Ovary (tissue), 9 donors: ENCODE results near the gene PIGO. TPM values are rescaled to one million over a fixed set of nuclear protein-coding genes. Genes with fewer than 3 reads are reported as not detected.

Experiments used
- DNase-seq, 5 donors: peaks; one replicate each; pipeline ENCODE4 v3.0.0-alpha.2; 2019 to 2020
- H3K27ac ChIP-seq, 2 donors: fragments of 200-600 bp; one replicate each; pipeline versions ENCODE4 v1.5.1 to v1.8.0; 2019 to 2022
- H3K27me3 ChIP-seq: fragments of 200-600 bp; one replicate; pipeline ENCODE4 v1.8.0; 2022
- H3K36me3 ChIP-seq: fragments of 200-600 bp; sonication (generic); one replicate; pipeline ENCODE4 v1.5.1; 2019
- H3K4me1 ChIP-seq: one replicate; pipeline ENCODE4 v1.8.1; 2013; ENCODE audit warnings: mild to moderate bottlenecking, moderate library complexity; ENCODE audit not compliant: insufficient read depth
- H3K4me3 ChIP-seq: fragments of 200-600 bp; sonication (generic); one replicate; pipeline ENCODE4 v1.5.1; 2017
- H3K9me3 ChIP-seq, 2 donors: fragments of 200-600 bp in 1 of 2; sonication (generic) in 1 of 2; one replicate each; pipeline versions ENCODE4 v1.5.1 to v1.8.1; 2013 to 2019; ENCODE audit warnings: mild to moderate bottlenecking in 1 of 2, moderate library complexity in 1 of 2
- CTCF ChIP-seq, 3 donors: fragments of 450-650 bp in 2 of 3; fragments of 200-600 bp in 1 of 3; IDR thresholded peaks; one replicate each; pipeline versions ENCODE4 v1.5.1 to v1.8.0; 2016 to 2022; ENCODE audit warnings: antibody characterized with exemption in 3 of 3, mild to moderate bottlenecking in 1 of 3
- EP300 ChIP-seq: sonication (generic); formaldehyde crosslinking; IDR thresholded peaks from one replicate; pipeline ENCODE4 v1.6.1; 2017; ENCODE audit warnings: antibody characterized with exemption
- POLR2A ChIP-seq: fragments of 450-650 bp; IDR thresholded peaks from one replicate; pipeline ENCODE4 v1.6.1; 2017; ENCODE audit warnings: antibody characterized with exemption, mild to moderate bottlenecking, moderate library complexity
- WGBS, 3 donors: extraction: QIAGEN DNeasy Blood & Tissue Kit in 1 of 3; methylation state at CpG; one replicate each; pipeline versions ENCODE4 v1.1.5 to v1.1.7; 2013 to 2017; 5-methylcytosine and 5-hydroxymethylcytosine counted together
- intact Hi-C, 4 donors: fragments of 100-400 bp; cut with DNase I; formaldehyde crosslinking; loops; one replicate each; pipeline versions ENCODE4 v1.11.0 to v1.15.1; 2022 to 2023
- polyA plus RNA-seq, 2 donors: library from polyadenylated mRNA; stranded (reverse); fragments of 200-250 nt in 1 of 2; fragments of 350-450 nt in 1 of 2; fragmentation: Illumina TruSeq in 1 of 2; extraction: RNeasy Lipid Tissue Mini Kit (QIAGEN cat#74804) in 1 of 2; gene quantifications; one replicate each; pipeline ENCODE4 v1.2.3, GENCODE V29; 2013 to 2014
- total RNA-seq, 7 donors: library from RNA; depleted of rRNA in 2 of 7; stranded (reverse); fragments of >200 nt in 2 of 7; fragmentation: NEBNext Ultra II Directional in 3 of 7; extraction: Animal tissue kit (Norgen Biotek cat#: 25700) in 3 of 7; gene quantifications; one replicate each; pipeline versions ENCODE4 v1.1.0 to v1.2.4, GENCODE V29; 2016 to 2023
- donor health status: DM: no; HTN: no; CAD: no; lungs with moderate emphysema.
- donor health status: DM: no; HTN: no; CAD: no.
- donor health status: Bipolar disorder and iron deficiency.
- donor health status: DM: yes; HTN: yes; CAD: no.
- donor health status: DM: no; HTN: no; CAD: no.
- donor health status: DM: yes; HTN: yes; CAD: no.

The PIGO gene
- total and polyA plus RNA-seq, 9 donors, result 12.9 to 22.8 (median 19.6) TPM

GRCh38 chr9:35079426-35080341 is 16.7 kb downstream of the PIGO start, which contains the start of gene FANCG:
Gene FANCG (minus strand): TSS chr9:35079942. CDS start chr9:35079524, 418 bp downstream.
- TF ChIP-seq CTCF (IDR thresholded peaks at IDR 0.05) (no peak), POLR2A (peak; percentile 43)
- Histone ChIP-seq H3K36me3 (no peaks in the 10 kb centered on the region), H3K27me3 (no peaks in the 10 kb centered on the region), H3K4me1 (peaks cover 10% of the 10 kb centered on the region), H3K9me3 (no peaks in the 10 kb centered on the region), H3K27ac (peak within 1 kb of the TSS in 1 of 2 donors; percentile 57), H3K4me3 (peak within 1 kb of the TSS; percentile 64)
- 0 to 1% (median 0%) methylated on average over 51 to 67 of the region's 67 CpGs for WGBS, 3 donors
- peak; percentile 84 to 89 (median 86) for DNase-seq
- intact Hi-C loops, result loop anchor here in 1 of 4 donors (10.0 kb wide), 1 partner anchor 85 kb away; no protein-coding TSS in a partner anchor

- TF ChIP-seq POLR2A (no peak), CTCF (IDR thresholded peaks at IDR 0.05) (no peak), EP300 (no peak)
- WGBS, 3 donors, result 1 to 4% (median 1%) methylated on average over 10 of the region's 10 CpGs
- Histone ChIP-seq H3K27ac (no peak overlapping the region), H3K4me1 (peaks cover 10% of the 10 kb centered on the region), H3K36me3 (no peaks in the 10 kb centered on the region), H3K9me3 (no peaks in the 10 kb centered on the region), H3K27me3 (no peaks in the 10 kb centered on the region), H3K4me3 (peak overlapping the region; percentile 64)
- intact Hi-C loops, result loop anchor here in 1 of 4 donors (10.0 kb wide), 1 partner anchor 84 kb away; no protein-coding TSS in a partner anchor
- DNase-seq, result no peak
Measured at GRCh38 chr9:35079041-35079425, 17.4 kb downstream of the PIGO start.

GRCh38 chr9:35078066-35078465 is 18.3 kb downstream of the PIGO start:
- H3K36me3 ChIP-seq, result no peaks in the 10 kb centered on the region
- H3K4me3 ChIP-seq, result no peak overlapping the region
- H3K27ac ChIP-seq, result no peak overlapping the region
- no peak for TF ChIP-seq CTCF (IDR thresholded peaks at IDR 0.05)
- no peaks in the 10 kb centered on the region for H3K27me3 ChIP-seq
- intact Hi-C loops, result loop anchor here in 1 of 4 donors (10.0 kb wide), 1 partner anchor 83 kb away; no protein-coding TSS in a partner anchor
- WGBS, 3 donors, result 40 to 55% (median 46%) methylated on average over 4 of the region's 4 CpGs
- no peaks in the 10 kb centered on the region for H3K9me3 ChIP-seq
- no peak for DNase-seq
- H3K4me1 ChIP-seq, result peaks cover 10% of the 10 kb centered on the region

- TF ChIP-seq EP300 (no peak), CTCF (IDR thresholded peaks at IDR 0.05) (no peak), POLR2A (no peak)
- Histone ChIP-seq H3K36me3 (no peaks in the 10 kb centered on the region), H3K27ac (no peak overlapping the region), H3K27me3 (no peaks in the 10 kb centered on the region), H3K4me3 (no peak overlapping the region), H3K9me3 (no peaks in the 10 kb centered on the region), H3K4me1 (peaks cover 10% of the 10 kb centered on the region)
- no peak for DNase-seq
- intact Hi-C loops, result loop anchor here in 1 of 4 donors (10.0 kb wide), 1 partner anchor 82 kb away; no protein-coding TSS in a partner anchor
- WGBS, 3 donors, result 88 to 93% (median 89%) methylated on average over 4 of the region's 4 CpGs
Measured at GRCh38 chr9:35076848-35077247, 19.5 kb downstream of the PIGO start.
